ENCODE data around the gene MRPL39.

GRCh38 chr21:25624511-25624910 is 17.2 kb upstream of the MRPL39 start:
- TF ChIP-seq PATZ1 (CRISPR knock-in tag; IDR thresholded peaks at IDR 0.05; ENCODE audit: borderline replicate concordance) (no peak), PPARA (CRISPR knock-in tag; IDR thresholded peaks at IDR 0.05; ENCODE audit: borderline replicate concordance) (no peak), ZFP3 (CRISPR knock-in tag; IDR thresholded peaks at IDR 0.05) (no peak), RARB (CRISPR knock-in tag; IDR thresholded peaks at IDR 0.05) (no peak), TOX (CRISPR knock-in tag; IDR thresholded peaks at IDR 0.05; ENCODE audit: borderline replicate concordance) (no peak), CSRNP3 (CRISPR knock-in tag; IDR thresholded peaks at IDR 0.05) (no peak), TCF4 (CRISPR knock-in tag; IDR thresholded peaks at IDR 0.05; ENCODE audit: borderline replicate concordance) (no peak)

All from SK-N-SH treated with all-trans-retinoic acid at 6 μM for 48 hours (cell line).